ENCODE measurements around the gene SLC27A3. TPM values are rescaled to one million over a fixed set of nuclear protein-coding genes. Genes with fewer than 3 reads are reported as not detected.
A peak's percentile ranks its signal among the peaks of the same experiment; 100 is the strongest.
"Not testable (repeated sequence)": the region's sequence is repeated elsewhere in the genome, so short reads cannot be mapped to it uniquely, and the experiment has no call there.

SLC27A3 gene
- total RNA-seq, 1 donor from 2014 or later: 9.8 TPM

DNA sequence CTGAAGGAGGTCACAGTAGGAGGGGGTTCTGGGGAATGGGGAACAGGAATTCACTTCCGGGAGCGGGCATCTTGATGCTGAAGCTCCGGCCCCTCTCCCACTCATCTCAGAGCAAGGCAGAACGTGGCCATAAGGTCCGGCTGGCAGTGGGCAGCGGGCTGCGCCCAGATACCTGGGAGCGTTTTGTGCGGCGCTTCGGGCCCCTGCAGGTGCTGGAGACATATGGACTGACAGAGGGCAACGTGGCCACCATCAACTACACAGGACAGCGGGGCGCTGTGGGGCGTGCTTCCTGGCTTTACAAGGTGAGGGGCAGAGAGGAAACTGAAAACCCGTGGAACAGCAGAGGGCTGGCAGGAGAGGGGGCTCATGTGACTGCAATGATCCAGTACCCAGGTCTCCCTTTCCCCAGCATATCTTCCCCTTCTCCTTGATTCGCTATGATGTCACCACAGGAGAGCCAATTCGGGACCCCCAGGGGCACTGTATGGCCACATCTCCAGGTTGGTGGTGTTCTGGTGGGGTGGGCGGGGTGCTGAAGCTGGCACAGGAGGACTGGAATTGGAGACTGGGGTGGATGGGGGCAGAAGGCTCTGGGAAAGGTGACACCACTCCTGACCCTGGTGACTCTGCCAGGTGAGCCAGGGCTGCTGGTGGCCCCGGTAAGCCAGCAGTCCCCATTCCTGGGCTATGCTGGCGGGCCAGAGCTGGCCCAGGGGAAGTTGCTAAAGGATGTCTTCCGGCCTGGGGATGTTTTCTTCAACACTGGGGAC is 3.0 kb downstream of the SLC27A3 start:
- DNase-seq (no peak), ATAC-seq (no peak)
- intact Hi-C loops (cut with micrococcal nuclease): no loop called here

DNA sequence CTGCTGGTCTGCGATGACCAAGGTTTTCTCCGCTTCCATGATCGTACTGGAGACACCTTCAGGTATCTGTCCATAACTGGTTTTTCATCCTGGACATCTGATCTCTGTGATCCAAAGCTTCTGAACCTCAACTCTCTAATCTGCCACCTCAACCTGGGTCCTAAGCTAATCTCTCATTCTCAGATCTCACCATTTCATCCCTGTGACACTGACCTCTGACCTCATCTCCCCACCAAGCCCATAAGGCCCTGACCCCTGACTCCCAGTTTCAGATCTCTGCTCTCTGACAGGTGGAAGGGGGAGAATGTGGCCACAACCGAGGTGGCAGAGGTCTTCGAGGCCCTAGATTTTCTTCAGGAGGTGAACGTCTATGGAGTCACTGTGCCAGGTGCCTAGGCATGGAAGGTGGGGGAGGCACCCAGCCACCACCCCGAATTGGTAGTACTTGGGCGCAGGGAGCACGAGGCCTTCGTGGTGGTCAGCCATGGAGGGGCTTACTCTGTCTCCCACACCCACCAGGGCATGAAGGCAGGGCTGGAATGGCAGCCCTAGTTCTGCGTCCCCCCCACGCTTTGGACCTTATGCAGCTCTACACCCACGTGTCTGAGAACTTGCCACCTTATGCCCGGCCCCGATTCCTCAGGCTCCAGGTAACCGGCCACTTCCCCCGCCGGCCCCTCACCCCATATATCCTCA is 3.8 kb downstream of the SLC27A3 start:
- intact Hi-C loops (cut with micrococcal nuclease): no loop called here
- DNase-seq (no peak), ATAC-seq (no peak)

DNA sequence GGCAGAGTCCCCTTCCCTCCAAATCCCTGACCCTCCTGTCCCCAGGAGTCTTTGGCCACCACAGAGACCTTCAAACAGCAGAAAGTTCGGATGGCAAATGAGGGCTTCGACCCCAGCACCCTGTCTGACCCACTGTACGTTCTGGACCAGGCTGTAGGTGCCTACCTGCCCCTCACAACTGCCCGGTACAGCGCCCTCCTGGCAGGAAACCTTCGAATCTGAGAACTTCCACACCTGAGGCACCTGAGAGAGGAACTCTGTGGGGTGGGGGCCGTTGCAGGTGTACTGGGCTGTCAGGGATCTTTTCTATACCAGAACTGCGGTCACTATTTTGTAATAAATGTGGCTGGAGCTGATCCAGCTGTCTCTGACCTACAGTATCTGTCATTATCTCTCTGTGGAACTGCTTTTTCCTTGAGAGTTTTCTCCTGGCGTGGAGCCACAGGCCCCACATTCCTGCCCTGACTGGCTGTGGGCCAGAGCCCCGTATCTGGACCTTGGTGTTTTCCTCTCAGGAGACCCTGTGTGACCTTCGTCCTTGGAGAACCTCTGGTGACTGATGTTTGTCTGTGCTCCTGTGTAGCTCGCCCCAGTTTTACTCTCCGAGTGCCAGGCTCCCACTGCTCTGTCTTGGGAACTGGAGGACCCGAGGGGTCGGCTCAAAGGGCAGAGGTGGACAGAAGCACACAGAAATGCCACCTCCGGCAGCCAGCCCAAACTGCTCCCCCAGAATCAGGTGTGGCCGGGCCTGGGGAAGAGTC is 4.8 kb downstream of the SLC27A3 start:
- DNase-seq (no peak), ATAC-seq (no peak)
- intact Hi-C loops (cut with micrococcal nuclease): no loop called here

DNA sequence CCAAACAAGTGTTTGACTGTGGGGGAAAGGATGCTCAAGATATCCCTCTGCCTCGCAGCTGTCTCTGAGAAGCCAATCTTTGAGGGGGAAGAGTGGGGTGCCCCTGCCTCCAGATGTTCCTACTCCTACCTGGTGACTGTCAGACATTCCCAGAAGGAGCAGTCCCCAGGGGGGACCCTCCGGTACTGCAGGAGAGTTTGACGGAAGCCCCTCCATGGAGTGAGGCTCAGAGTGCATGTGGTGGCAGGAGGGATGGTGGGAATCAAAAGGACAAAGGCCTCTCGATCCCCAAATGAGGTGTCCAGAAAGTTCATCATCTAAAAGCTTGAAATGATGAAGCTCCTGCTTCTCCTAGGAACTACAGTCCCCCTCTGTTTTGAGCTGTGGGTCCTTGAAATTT is 5.3 kb downstream of the SLC27A3 start:
- intact Hi-C loops (cut with micrococcal nuclease): no loop called here
- DNase-seq (no peak), ATAC-seq (no peak)

DNA sequence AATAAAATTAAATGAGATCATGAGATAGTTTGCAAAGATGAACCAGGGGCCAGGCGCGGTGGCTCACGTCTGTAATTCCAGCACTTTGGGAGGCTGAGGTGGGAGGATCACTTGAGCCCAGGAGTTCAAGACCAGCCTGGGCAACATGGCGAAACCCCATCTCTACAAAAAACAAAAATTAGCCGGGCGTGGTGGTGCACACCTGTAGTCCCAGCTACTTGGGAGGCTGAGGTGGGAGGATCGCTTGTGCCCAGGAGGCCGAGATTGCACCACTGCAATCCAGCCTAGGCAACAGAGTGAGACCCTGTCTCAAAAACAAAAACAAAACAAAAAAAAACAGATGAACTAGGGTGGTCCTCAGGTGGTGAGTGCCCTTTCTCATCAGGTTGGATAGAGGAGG is 7.4 kb downstream of the SLC27A3 start:
- DNase-seq; intact Hi-C loops (cut with micrococcal nuclease); ATAC-seq: not testable (repeated sequence)

DNA sequence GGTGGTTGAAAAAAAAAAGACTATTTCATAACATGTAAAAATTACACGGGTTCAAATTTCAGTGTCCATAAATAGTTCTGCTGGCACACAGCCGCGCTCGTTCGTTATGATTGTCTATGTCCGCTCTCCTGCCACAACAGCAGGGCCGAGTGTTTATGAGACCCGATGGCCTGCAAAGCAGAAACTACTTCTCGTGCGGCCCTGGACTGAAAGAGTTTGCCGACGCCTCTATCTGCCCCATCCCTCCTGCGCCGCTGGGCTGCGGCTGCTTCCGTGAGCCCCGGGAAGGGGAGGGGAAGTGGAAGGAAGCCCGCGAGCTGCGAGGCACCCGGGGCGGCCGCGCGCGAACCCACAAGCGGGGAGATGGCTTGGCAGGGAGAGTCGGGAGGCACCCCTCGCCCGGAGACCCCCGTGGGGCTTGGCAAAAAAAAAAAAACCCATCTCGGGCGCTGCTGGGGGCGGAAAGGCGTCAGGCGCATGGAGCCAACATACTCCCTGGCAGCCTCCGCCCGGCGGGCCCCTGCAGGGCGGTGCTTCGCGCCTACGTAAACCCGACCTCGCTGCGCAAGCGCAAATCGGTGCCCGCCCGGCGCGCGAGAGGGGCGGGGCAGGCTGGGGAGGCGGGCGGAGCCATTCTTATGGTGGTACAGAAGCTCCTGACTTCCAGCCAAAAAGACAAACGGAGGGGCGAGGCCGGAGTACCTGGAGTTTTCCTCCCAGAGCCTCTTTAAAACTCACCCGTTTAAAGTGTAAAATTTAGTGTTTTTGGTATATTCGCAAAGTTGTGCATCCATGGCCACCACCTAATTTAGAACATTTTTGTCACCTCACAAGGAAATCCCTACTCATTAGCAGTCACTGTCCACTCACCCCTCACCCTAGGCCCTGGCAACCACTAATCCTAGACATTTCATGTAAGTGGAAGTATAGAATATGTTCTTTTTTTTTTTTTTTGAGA is 8.3 kb downstream of the SLC27A3 start:
- DNase-seq (peak; percentile 96), ATAC-seq (peak; percentile 98)
- intact Hi-C loops (cut with micrococcal nuclease): no loop called here

DNA sequence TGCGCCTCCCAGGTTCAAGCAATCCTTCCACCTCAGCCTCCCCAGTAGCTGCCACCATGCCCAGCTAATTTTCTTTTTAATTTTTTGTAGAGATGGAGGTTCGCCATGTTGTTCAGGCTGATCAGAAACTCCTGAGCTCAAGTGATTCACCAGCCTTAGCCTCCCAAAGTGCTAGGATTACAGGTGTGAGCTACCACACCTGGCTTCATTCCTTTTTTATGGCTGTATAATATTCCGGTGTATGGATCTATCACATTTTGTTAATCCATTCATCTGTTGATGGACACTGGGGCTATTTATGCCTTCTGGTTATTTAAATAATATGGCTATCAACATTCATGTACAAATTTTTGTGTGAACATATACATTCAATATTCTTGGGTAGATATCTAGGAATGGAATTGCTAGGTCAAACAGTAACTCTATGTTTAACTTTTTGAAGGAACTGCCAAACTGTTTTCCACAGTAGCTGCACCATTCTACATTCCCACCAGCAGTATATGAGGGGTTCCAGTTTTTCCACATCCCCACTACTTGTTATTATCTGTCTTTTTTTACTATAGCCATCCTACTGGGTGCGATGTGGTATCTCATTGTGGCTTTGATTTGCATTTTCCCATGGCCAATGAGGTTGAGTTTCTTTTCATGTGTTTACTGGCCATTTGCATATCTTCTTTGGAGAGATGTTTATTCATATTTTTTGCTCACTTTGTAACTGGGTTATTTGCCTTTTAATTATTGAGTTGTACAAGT is 11.0 kb downstream of the SLC27A3 start:
- no peak for ATAC-seq
- intact Hi-C loops (cut with micrococcal nuclease): no loop called here
- no peak for DNase-seq

DNA sequence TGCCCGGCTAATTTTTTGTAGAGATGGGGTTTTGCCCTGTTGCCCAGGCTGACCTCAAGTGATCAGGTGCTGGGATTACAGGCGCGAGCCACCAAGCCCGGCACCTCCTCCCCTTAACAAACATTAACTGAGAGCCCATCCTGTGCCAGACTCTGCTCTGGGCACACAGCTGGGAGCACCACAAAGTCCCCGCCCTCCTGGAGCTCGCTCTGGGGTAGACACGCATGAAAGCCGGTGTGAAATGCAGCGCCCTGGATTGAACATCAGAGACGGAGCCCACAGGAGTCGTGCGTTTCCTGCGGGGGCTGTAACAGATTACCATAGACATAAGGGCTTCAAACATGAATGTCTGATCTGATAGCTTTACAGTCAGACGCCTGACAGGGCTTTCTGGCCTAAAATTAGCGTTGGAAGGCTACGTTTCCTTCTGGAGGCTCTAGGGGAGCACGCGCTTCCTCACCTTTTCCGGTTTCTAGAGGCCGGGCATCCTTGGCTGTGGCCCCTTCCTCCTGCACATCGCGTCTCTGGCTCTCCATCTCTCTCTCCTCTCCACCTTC is 14.3 kb downstream of the SLC27A3 start:
- intact Hi-C loops (cut with micrococcal nuclease): loop anchor here (10.0 kb wide), 1 partner anchor 185 kb away; the partner anchor contains the start of gene JTB
- DNase-seq: peak; percentile 23
- peak; percentile 3 for ATAC-seq

DNA sequence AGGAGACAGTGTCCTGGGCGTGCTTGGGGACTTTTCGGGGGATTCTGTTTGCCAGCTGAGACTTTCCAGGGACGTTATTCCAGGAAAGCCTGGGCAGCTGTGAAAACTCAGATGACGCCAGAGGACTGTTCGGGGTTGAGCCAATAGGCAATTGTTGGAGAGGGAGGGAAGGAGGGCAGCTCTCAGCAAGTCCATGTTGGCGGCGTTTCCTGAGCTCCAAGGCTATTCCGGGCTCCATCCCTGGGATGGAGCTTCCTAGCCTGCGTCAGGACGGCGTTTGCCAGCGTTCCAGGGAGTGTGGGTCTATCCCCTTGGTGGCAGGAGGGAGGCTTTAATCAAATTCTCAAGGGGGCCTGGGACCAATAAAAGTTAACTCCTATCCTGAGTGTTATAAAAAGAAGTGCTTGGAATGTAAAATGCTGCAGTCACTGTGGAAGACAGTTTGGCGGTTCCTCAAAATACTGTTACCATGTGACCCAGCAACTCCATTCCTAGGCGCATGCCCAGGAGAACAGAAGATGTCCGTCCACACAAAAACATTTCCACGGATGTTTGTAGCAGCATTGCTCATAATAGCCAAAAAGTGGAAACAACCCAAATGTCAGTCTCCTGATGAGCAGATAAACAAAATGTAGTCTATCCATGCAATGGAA is 15.2 kb downstream of the SLC27A3 start:
- intact Hi-C loops (cut with micrococcal nuclease): loop anchor here (10.0 kb wide), 1 partner anchor 184 kb away; the partner anchor contains the start of gene JTB
- DNase-seq (peak; percentile 88), ATAC-seq (peak; percentile 93)

DNA sequence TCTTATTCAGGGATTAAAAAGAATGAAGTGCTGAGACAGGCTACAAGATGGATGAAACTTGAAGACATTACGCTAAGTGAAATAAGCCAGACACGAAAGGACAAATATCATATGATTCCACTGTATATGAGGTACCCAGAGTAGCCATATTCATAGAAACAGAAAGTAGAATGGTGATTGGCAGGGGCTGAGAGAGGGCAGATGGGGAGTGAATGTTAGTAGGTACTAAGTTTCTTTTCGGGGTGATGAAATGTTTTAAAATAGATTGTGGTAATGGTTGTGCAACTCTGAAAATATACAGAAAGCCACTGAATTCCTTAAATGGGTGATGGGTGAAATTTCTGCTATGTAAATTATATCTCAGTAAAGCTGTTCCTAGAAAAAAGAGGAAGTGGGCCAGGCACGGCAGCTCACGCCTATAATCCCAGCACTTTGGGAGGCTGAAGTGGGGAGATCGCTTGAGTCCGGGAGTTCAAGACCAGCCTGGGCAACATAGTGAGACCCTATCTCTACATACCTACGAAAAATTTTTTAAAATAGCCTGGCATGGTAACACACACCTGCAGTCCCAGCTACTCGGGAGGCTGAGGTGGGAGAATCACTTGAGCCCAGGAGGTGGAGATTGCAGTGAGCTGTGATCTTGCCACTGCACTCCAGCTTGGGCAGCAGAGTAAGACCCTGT is 15.9 kb downstream of the SLC27A3 start:
- intact Hi-C loops (cut with micrococcal nuclease): loop anchor here (10.0 kb wide), 1 partner anchor 184 kb away; the partner anchor contains the start of gene JTB
- ATAC-seq (peak; percentile 33), DNase-seq (peak; percentile 54)

DNA sequence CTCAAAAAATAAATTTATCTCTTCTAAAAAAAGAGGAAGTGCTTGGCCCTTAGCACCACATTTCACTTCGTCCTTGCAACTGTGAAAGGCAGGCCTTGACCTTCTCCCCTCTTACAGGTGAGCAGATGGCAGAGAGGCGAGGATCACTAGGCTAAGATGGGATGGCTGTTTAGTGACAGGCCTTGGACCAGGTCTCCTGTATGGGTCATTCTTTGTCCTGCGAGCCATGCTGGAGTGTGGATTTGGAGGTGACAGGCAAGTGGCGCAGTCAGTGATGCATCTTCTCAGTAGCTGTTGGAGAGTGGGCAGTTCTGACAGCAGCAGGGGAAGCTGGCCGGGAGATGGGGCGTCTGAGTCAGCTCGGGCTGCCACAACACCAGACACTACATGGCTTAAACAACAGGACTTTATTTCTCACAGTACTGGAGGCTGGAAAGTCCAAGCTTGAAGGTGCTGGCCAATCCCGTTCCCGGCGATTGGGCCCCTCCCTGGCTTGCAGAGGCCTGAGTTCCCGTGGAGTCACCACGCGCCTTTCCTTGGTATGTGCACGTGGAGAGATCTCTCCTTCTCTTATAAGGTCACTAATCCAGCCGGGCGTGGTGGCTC is 16.5 kb downstream of the SLC27A3 start:
- intact Hi-C loops (cut with micrococcal nuclease): loop anchor here (10.0 kb wide), 1 partner anchor 183 kb away; the partner anchor contains the start of gene JTB

DNA sequence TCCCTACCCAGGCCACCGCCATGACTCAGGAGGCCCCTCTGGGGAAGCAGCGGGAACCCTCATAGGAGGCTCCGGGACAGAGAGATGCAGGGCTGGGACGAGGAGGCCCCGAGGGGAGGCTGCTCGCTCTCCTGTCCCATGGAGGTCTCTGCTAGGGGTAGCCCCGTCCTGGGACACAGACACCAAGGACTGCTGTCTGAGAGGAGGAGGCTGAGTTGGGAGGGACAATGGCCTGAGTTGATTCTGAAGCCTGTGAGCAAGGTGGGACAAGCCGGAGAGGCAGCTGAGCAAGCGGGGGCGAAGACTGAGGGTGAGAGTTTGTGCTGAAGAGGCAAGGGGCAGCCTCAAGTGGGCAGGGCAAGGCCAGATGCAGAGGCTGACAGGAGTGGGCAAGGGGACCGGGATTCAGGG is 17.4 kb downstream of the SLC27A3 start:
- DNase-seq (no peak), ATAC-seq (no peak)
- intact Hi-C loops (cut with micrococcal nuclease): loop anchor here (10.0 kb wide), 1 partner anchor 182 kb away; the partner anchor contains the start of gene JTB

More for the DNA sequence above, 16.5 kb downstream of the SLC27A3 start:
- ATAC-seq: no peak
- DNase-seq: no peak

DNA sequence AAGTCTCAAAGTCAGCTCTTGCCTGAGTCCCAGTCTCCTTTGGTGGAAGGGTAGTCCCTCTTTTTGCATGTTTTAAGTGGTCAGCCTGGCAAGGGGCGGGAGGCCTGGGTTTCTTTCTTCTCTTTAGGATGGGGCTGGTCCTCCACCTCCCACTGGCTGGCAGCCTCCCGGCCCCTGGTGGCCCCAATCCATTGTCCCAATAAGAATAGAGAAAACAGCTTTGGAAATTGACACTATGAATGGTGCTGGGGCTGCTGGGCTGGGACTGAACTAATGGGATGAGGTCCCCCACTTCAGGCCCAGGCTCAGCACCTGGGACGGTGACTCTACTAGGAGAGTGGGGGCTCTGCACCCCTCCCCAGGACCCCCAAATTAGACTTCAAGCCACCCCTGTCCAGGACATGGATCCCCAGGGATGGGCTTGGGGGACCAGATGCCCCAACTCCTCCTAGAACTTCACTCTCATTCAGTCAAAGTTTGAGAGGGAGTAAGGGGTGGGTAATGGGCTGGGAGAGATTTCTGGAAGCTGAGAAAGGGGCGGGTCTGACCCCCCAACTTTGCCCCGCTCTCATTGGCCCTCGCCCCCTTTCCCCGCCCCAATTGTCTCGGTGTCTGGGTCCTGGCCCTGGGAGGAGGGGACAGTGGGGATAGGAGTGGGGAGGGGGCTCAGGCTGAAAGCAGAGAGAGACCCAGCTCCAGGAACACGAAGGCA is 18.2 kb downstream of the SLC27A3 start:
- intact Hi-C loops (cut with micrococcal nuclease): loop anchor here (10.0 kb wide), 1 partner anchor 181 kb away; the partner anchor contains the start of gene JTB
- no peak for DNase-seq
- ATAC-seq: no peak

DNA sequence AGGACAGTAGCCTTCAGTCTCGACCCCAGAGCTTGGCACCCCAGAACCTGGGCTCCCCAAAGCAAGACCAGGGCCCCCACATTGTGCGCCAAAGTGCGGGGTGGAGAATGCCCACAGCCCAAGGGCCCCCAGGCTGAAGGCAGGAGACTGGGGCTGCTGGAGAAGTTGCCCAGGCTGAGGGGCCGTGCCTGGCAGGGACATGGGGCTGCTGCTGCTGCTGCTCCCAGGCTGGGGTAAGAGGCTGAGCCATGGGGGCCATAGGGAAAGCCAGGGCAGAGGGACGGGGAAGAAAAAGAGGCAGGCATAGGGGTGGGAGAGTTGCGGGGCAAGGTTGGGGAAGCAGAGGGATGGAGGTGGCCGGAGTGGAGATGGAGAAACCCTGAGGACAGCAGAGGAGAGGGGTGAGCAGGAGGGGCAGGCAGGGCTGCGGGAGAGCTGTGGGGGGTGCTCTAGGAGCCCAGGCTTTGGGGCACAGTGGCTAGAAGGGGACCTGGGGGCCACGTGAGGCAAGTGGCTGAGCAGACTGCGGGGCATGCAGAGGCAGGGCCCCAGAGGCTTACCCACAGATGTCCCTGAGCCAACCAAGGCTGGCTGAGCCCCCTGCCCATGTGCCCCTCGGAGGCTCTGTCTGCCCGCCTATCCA is 18.9 kb downstream of the SLC27A3 start:
- ATAC-seq: no peak
- intact Hi-C loops (cut with micrococcal nuclease): loop anchor here (10.0 kb wide), 1 partner anchor 181 kb away; the partner anchor contains the start of gene JTB
- DNase-seq: no peak
